DMS153 (cell line): ENCODE results near the gene ROBO1.

Experiments used
- DNase-seq: peaks from one replicate; lab custom pipeline; 2025; lab: John Stamatoyannopoulos, UW

Gene ROBO1

DNA sequence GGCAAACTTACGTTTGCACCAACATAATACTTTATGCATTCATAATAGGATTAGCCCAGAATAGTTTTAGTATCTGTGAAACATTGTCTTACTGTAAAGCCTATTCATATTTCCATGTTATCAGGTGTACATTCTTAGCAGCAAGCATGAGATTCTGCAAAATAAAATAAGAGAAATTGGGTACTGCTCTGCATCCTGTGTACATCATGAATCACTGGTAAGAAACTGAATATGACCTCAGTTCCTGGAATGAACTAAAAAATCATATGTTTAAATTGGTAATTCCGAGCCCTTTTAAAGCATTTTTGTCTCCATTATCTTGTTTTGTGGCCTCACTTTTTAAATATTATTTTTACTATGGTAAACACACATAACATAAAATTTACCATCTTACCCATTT is 605.1 kb downstream of the ROBO1 start:
- no peak for DNase-seq

DNA sequence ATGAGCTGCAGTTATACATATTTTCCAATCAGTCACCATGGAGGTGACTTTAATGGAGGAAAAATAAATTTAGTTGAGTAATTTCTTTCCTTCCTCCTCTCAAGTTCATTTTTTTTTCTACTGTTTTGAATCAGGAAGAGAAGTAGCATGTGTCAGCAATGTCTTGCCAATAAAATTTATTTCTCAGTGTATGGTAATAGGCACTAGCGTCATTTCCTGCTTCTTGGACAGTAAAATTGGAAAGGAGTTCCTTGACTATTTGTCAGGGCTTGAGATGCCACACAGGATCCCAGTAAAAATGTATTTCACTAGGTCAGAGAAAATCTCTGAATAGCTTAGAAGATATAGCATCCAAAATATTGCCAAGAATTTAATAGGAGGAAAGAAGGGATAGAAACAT is 605.9 kb downstream of the ROBO1 start:
- no peak for DNase-seq

DNA sequence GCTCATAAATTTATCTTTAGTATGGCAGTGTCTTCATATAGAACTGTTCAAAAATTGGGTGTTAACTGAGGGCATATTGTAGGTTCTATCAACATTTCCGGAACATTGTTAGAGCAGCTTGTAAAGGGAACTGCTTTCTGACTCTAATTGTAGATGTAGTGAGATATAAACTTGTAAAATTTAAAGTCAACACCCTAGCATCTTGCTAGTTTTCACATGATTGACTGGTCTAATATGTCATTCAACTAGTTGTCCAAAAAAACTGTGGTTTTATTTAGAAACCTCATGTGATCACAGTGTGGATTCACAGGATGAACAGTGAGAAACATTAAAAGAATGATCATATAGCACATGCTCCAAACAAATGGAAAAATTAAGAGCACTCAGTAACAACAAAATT is 607.4 kb downstream of the ROBO1 start:
- no peak for DNase-seq

DNA sequence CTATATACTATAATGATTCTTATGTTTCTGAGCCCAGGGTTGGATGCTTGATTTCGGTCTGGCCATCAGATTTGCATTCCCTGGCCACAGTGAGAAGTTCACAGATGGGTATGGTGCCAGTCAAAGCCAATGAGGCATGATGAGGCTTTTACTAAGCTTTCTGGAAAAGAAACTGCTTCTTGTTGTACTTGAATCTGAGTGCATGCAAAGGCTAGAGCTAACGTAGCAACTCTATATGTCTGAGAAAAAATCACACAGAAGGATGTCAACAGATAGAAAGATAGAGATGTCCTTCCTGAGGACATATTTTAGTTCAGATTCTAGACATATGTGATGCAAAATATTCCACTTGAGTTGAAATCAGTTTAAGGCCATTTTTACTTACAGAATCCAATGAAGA is 608.1 kb downstream of the ROBO1 start:
- DNase-seq: no peak

- no peak for DNase-seq
Measured at GRCh38 chr3:79157191-79157590, 610.6 kb downstream of the ROBO1 start.

DNA sequence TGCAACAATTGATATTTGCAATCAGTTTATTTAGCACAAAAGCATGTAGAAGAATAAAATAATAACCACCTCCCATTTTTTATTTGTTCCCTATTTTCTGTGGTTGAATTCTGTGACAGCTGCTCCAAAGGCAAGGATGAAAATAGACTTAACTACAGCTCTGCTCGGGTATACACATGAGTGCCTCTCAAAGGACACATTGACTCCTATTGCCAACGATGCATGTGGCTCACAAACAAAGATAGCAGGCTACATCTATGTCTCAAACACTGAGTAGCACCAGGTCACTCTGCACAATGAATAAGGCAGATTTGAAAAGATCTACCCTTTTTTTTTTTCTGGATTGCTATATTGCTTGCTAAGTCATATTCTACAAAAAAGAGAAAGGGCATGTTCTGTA is 612.9 kb downstream of the ROBO1 start:
- peak; percentile 52 for DNase-seq

DNA sequence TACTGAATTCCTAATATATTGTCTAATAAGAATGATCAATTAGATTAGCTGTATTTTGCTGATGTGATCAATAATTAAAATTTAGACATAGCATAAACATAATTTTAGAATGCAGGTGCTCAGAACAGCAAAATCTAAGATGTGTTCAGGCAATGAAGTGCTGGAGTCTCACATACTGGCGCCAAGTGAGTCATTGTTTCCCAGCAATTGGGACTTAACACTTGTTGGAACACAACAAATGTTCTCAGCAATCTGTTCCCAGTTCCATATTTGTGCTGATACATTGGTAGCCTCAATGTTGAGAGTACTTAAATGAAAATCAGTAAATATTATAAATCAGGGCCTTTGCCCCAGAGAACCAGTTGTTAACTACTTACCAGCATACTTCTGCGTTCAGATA is 619.0 kb downstream of the ROBO1 start:
- DNase-seq: no peak

GRCh38 chr3:79146024-79146423 is 621.8 kb downstream of the ROBO1 start:
- no peak for DNase-seq

GRCh38 chr3:79140708-79141107 is 627.1 kb downstream of the ROBO1 start:
- DNase-seq: no peak

DNA sequence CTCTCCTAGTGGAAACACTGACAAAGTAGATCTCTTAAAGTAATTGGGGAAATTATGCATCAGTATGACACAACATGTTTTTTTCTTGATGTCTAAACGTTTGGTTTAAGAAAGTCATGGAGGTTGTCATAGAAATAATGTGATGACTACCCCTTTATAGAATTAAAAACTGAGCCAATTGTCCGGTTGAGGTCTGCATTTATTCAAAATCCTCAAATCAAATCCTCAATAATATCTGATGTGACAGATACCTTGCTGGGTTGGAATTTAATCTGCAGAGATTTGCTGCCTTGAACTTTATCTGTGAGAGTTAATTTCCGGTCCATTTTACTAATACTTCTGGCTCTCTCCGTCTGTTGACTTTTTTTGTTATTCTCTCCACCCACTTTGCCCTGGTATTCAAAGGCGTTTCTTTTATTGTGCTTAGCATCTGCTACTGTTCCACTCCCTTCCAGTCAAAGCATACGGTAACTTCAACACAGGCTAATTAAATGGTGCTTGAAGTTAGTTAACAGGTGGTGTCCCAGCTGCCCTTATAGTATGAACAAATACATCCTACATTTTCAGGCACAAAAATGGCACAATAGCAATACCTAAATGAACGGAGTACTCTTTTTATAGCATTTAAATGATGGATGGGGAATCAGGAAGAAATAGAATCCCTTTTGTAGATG is 628.3 kb downstream of the ROBO1 start:
- DNase-seq: peak; percentile 89

- DNase-seq: peak; percentile 12
Measured at GRCh38 chr3:79125313-79125984, 642.3 kb downstream of the ROBO1 start.

DNA sequence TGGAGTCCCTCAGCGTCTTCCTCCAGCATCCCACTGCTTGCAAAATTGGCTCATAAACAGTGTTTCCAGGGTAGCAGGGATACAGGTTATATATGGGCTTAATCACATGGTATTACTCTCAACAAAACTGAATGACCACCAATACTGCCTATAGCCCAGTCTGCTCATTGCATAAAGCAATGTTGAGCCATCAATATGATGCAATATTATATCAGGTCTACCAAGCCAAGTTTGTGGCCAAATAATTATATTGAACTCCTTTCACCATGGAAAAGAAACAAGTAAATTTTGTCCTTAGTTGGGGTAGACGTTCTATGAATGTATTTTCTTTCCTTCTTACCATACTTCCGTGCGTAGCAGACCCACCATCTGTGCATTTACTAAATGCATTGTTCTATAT is 652.3 kb downstream of the ROBO1 start:
- no peak for DNase-seq

DNA sequence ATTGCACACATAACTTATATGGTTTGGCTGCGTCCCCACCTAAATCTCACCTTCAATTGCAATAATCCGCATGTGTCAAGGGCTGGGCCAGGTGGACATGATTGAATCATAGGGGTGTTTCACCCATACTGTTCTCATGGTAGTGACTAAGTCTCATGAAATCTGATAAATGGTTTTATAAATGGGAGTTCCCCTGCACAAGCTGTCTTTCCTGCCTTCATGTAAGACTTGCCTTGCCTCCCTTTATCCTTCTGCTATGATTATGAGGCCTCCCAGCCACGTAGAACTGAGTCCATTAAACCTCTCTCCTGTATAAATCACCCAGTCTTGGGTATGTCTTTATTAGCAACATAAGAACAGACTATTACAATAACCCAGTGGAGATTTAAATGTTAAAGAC is 653.9 kb downstream of the ROBO1 start:
- DNase-seq: no peak

- no peak for DNase-seq
Measured at GRCh38 chr3:79111375-79112052, 656.3 kb downstream of the ROBO1 start.

DNA sequence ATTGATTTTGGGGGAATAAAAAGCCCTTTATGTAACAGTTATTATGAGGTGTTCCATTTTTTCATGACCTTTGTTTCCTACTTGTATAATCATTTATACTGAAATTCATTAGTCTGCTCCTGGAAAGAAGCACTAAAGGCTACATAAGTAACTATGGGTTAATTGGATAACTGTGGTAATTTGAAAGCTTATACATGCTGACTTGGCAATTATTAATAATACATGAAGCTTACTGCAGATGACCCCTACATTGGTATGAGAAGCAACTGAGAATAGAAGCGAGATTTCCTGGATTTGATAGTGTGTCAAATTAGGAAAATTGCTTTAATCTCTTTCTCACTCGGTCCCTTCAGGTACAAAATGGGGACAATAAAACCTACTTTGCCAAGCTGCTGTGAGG is 658.0 kb downstream of the ROBO1 start:
- DNase-seq: no peak

- no peak for DNase-seq
Measured at GRCh38 chr3:79103307-79103706, 664.5 kb downstream of the ROBO1 start.

GRCh38 chr3:79097964-79098660 is 669.7 kb downstream of the ROBO1 start:
- DNase-seq: no peak

DNA sequence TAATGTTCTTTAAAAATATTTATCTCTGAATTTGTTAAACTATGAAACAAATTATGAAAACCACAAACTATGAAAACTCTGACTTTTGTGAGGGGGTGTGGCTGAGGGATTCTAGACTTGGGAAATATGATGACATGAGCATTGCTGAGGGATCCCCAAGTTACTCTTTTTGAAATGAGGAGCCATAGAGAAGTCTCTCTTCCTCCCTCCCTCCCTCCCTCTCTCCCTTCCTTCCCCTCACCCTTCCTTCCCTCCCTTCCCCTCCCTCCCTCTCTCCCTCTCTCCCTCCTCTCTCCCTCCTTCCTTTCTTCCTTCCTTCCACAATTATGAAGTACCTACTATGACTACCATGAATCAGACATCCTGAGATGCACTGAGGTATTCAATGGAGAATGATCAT is 673.1 kb downstream of the ROBO1 start:
- DNase-seq: no peak

DNA sequence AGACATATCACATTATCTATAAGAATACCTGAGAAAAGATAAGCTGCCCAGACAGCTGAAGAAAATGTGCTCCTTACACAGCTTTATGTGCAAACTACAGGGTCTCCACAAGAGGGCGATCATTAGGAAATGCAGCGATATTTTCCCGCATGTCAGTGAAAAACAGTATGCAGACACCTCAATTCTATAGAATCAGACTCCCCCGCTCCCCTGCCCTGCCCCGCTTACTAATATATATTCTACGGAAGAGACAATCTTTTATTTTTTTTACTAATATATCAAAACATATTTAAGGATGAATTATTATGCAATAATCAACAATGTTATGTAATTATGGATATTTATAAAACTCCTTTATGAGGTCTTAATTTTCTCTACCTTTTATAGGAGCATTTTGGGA is 681.3 kb downstream of the ROBO1 start:
- DNase-seq: no peak

DNA sequence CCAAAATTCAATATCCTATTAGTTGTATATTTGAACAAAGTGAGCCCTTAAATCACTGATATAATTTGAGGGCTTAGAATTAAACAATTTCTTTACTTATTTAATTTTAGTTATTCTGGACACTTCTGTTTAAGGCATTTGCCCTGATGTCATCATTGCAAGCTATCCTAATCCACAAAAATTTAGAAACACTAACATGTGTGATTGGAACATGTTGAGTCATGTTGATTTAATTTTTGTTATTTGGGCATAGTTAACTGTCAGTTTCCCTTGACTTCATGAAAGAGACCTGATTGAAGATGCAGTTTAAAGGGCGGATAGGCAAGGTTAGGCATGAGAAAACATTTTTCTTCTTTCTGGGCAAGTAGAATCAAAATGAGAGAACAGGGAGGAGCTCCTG is 682.6 kb downstream of the ROBO1 start:
- DNase-seq: no peak

DNA sequence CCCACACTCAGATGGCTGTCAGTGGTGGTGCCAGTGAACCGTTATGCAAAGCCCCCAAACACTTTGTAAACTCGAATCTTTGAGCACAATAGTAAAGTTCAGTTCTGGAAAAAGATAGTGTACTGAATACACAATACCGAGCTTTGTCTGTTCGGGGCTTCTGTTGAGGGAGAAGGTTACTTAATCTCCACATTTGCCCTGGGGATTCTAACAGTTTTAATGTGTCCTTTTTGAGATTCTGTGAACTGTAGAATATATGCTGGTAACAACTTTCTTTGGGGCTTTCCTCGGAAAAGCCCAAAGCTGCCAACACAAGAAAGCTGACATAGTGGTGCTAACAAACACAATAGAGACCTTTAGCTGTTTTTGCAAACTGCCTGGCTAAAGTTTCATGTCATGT is 686.5 kb downstream of the ROBO1 start:
- no peak for DNase-seq

DNA sequence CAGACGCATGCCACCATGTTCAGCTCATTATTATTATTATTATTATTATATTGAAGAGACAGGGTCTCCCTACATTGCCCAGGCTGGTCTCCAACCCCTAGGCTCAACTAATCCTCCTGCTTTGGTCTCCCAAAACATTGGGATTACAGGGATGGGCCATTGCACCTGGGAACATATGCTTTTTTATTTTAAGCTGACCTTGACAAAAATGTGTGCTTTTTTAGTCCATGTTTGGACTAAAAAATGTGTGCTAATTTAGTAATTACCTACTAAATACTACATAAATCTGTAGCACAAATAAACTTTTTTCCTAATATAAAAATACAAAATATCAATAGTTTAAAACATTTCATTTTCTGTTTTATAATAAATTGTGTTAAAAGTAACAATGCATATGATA is 693.2 kb downstream of the ROBO1 start:
- no peak for DNase-seq

DNA sequence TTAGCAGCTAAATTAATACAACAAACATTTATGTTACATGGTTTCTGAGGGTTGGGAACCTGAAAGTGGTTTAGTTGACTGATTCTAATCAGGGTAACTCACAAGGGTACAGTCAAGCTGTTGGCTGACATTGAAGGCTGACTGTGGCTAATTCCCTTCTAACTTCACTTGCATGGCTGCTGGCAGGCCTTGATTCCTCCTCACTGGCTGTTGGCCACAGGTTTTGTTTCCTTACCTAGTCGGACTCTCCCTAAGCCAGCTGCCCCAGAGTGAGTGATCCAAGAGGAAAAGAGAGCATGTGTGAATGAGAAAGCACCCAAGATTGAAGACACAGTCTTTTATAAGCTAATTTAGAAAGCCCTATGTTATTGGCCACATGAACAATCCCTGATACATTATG is 700.1 kb downstream of the ROBO1 start:
- no peak for DNase-seq
